GM21447 (cell line): ENCODE data around the gene WBP1L.

ENCODE experiments used
- ATAC-seq: cut with Tn5 transposase; IDR thresholded peaks from one replicate; pipeline ENCODE4 v1.9.1; 2021; ENCODE audit not compliant: unreplicated experiment

The WBP1L gene

GRCh38 chr10:102778781-102779180, 35.0 kb downstream of the WBP1L start:
- ATAC-seq: no peak

- no peak for ATAC-seq
Observed at GRCh38 chr10:102779680-102780526, 36.2 kb downstream of the WBP1L start.

- no peak for ATAC-seq
Observed at GRCh38 chr10:102780527-102780808, 36.7 kb downstream of the WBP1L start.

GRCh38 chr10:102781090-102781920, 37.6 kb downstream of the WBP1L start:
- ATAC-seq: no peak

GRCh38 chr10:102781921-102782557, 38.3 kb downstream of the WBP1L start:
- ATAC-seq: no peak

GRCh38 chr10:102782673-102783551, 39.2 kb downstream of the WBP1L start:
- ATAC-seq: no peak

- no peak for ATAC-seq
Observed at GRCh38 chr10:102783568-102783967, 39.8 kb downstream of the WBP1L start.

GRCh38 chr10:102785818-102786217, 42.1 kb downstream of the WBP1L start:
- no peak for ATAC-seq

GRCh38 chr10:102791754-102792395, 48.1 kb downstream of the WBP1L start:
- no peak for ATAC-seq

- peak; percentile 46 for ATAC-seq
Observed at GRCh38 chr10:102795453-102796406, 52.0 kb downstream of the WBP1L start.

GRCh38 chr10:102796407-102797176, 52.8 kb downstream of the WBP1L start:
- peak; percentile 99 for ATAC-seq

- ATAC-seq: no peak
Observed at GRCh38 chr10:102799691-102800471, 56.1 kb downstream of the WBP1L start.

- ATAC-seq: no peak
Observed at GRCh38 chr10:102800611-102801335, 57.0 kb downstream of the WBP1L start.

GRCh38 chr10:102801496-102801895, 57.7 kb downstream of the WBP1L start:
- ATAC-seq: no peak

- ATAC-seq: no peak
Observed at GRCh38 chr10:102801978-102802377, 58.2 kb downstream of the WBP1L start.

- peak; percentile 58 for ATAC-seq
Observed at GRCh38 chr10:102802920-102803534, 59.3 kb downstream of the WBP1L start.
